ENCODE measurements around the gene INSIG1. TPM values are rescaled to one million over a fixed set of nuclear protein-coding genes. Genes with fewer than 3 reads are reported as not detected.

Gene INSIG1
- total and polyA plus RNA-seq, 10 donors = 15.8 to 61.8 (median 27.7) TPM

DNA sequence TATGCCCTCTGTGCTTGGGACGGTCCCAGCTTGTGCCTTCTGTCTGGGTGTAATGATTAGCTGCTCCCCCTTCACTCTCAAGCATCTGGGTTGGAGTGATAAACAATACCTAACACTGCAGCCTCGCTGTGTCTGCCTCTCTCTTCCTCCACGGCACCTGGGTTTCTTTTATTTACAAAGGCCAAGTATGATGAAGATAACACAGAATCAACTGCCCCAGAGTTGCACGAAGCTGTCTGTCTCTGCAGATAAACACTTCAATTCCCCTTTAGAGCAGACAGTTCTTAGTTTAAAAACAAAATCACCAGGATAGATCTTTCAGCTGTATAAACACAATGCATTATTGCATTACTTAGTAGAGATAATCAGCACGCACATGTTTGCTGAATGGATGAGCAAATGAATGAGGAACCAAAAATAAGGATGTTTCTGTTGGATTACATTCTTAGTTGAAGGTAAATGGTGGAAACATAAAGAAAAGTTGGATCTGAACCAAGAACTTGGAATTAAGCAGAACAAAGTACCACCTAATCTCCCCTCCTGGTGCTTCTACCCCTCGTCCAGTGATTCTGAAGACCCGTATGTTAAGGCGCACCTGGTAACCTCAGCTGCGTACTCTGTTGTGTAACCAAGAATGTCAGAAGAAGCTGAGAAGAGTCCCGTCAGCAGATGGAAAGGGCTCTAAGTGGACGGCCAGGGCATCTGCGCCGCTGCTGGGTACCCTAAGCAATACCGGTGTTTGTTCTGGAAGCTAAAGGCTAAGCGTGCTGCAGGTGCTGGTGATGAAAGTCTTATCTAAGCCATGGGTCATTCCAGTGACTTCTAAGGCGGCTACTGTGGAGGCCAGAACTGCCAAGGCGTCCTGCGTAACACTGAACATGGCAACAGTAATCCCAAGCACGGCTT lies 26.6 kb downstream of the INSIG1 start:
- Histone ChIP-seq H3K36me3 (no peaks in the 10 kb centered on the region), H3K9me3 (peaks cover 0 to 20% (median 4%) of the 10 kb centered on the region in 8 donors), H3K4me3 (no peak overlapping the region), H3K4me1 (no peaks in the 10 kb centered on the region), H3K27ac (no peak overlapping the region), H3K27me3 (replicated peaks in 1 of 7) (peaks cover 0 to 32% (median 0%) of the 10 kb centered on the region in 7 donors)
- 74 to 86% (median 76%) methylated on average over 19 of the region's 19 CpGs for WGBS, 5 donors
- DNase-seq = no peak
- TF ChIP-seq POLR2AphosphoS5 (IDR thresholded peaks at IDR 0.05) (no peak), POLR2A (IDR thresholded peaks at IDR 0.05) (no peak)
- TF ChIP-seq, protein P1, sequence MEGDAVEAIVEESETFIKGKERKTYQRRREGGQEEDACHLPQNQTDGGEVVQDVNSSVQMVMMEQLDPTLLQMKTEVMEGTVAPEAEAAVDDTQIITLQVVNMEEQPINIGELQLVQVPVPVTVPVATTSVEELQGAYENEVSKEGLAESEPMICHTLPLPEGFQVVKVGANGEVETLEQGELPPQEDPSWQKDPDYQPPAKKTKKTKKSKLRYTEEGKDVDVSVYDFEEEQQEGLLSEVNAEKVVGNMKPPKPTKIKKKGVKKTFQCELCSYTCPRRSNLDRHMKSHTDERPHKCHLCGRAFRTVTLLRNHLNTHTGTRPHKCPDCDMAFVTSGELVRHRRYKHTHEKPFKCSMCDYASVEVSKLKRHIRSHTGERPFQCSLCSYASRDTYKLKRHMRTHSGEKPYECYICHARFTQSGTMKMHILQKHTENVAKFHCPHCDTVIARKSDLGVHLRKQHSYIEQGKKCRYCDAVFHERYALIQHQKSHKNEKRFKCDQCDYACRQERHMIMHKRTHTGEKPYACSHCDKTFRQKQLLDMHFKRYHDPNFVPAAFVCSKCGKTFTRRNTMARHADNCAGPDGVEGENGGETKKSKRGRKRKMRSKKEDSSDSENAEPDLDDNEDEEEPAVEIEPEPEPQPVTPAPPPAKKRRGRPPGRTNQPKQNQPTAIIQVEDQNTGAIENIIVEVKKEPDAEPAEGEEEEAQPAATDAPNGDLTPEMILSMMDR (IDR thresholded peaks at IDR 0.05 in 8 of 11, conservative IDR thresholded peaks at IDR 0.05 in 3 of 11) = no peak
- intact Hi-C loops (cut with DNase I; ENCODE audit: low total_unique reads) = no loop called here

DNA sequence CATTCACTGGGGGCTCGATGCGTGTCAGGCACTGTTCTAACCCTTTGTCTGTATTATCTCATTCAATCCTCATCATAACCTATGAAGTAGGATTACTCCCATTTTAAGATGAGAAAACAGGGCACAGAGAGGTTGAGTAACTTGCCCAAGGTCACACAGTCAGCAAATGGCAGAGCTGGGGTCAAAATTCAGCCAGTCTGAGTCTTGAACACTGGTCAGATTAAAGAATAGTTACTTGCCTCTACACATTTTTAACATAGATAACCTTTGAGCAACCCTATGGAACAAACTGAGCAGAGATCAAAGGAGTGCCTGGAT lies 27.2 kb downstream of the INSIG1 start:
- intact Hi-C loops (cut with DNase I; ENCODE audit: low total_unique reads) = no loop called here
- DNase-seq = no peak
- WGBS, 5 donors = 94 to 100% (median 96%) methylated on average over 2 of the region's 2 CpGs

DNA sequence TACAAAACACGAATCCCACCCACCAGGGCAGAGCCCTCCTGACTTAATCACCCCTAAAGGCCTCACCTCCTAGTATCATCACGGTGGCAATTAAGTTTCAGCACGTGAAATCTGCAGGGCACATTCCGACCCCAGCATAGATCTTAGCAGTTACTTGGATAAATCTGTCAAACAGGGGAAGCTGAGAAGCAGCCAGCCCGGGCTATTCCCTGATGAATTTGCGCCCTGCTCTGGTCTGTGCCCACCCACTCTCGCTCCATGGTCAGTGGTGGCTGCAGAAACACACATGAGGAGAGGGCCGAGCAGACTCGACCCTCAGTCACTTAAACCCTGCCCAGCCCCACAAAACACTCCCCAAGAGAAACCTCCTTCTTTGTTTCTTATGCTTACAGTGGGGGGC lies 28.7 kb downstream of the INSIG1 start:
- no peak for DNase-seq

More for the DNA sequence above, 27.2 kb downstream of the INSIG1 start:
- H3K9me3 ChIP-seq = peaks cover 0 to 20% (median 4%) of the 10 kb centered on the region in 8 donors
- no peaks in the 10 kb centered on the region for H3K4me1 ChIP-seq
- H3K36me3 ChIP-seq = no peaks in the 10 kb centered on the region
- TF ChIP-seq POLR2AphosphoS5 (IDR thresholded peaks at IDR 0.05) (no peak), POLR2A (IDR thresholded peaks at IDR 0.05) (no peak)
- TF ChIP-seq, protein P1 (IDR thresholded peaks at IDR 0.05 in 8 of 11, conservative IDR thresholded peaks at IDR 0.05 in 3 of 11) = no peak
- H3K27me3 ChIP-seq (replicated peaks in 1 of 7) = peaks cover 0 to 32% (median 0%) of the 10 kb centered on the region in 7 donors
- no peak overlapping the region for H3K4me3 ChIP-seq
- no peak overlapping the region for H3K27ac ChIP-seq

More for the DNA sequence above, 28.7 kb downstream of the INSIG1 start:
- TF ChIP-seq POLR2A (IDR thresholded peaks at IDR 0.05) = no peak
- TF ChIP-seq, protein P1 (IDR thresholded peaks at IDR 0.05 in 8 of 11, conservative IDR thresholded peaks at IDR 0.05 in 3 of 11) = no peak
- no peak for TF ChIP-seq POLR2AphosphoS5 (IDR thresholded peaks at IDR 0.05)
- H3K27ac ChIP-seq = no peak overlapping the region
- H3K36me3 ChIP-seq = no peaks in the 10 kb centered on the region
- peaks cover 0 to 32% (median 0%) of the 10 kb centered on the region in 7 donors for H3K27me3 ChIP-seq (replicated peaks in 1 of 7)
- intact Hi-C loops (cut with DNase I; ENCODE audit: low total_unique reads) = no loop called here
- peaks cover 0 to 20% (median 4%) of the 10 kb centered on the region in 8 donors for H3K9me3 ChIP-seq
- no peak overlapping the region for H3K4me3 ChIP-seq
- 46 to 85% (median 69%) methylated on average over 8 to 9 of the region's 9 CpGs for WGBS, 5 donors
- no peaks in the 10 kb centered on the region for H3K4me1 ChIP-seq
